Colonic mucosa (tissue), 4 donors: Measurements from ENCODE around the gene FARP1. TPM values are rescaled to one million over a fixed set of nuclear protein-coding genes. Genes with fewer than 3 reads are reported as not detected.

Source experiments
- DNase-seq: peaks from one replicate; pipeline ENCODE4 v3.0.0-alpha.2; 2020
- H3K27ac ChIP-seq: fragments of 200-600 bp; one replicate; pipeline ENCODE4 v1.8.0; 2021
- H3K27me3 ChIP-seq: fragments of 200-600 bp; one replicate; pipeline ENCODE4 v1.8.0; 2021
- H3K36me3 ChIP-seq: fragments of 200-600 bp; one replicate; pipeline ENCODE4 v1.8.0; 2021
- H3K4me1 ChIP-seq: fragments of 200-600 bp; one replicate; pipeline ENCODE4 v1.8.0; 2021; ENCODE audit warnings: mild to moderate bottlenecking
- H3K4me3 ChIP-seq: fragments of 200-600 bp; one replicate; pipeline ENCODE4 v1.8.0; 2021
- H3K9ac ChIP-seq, 2 donors: one replicate each; pipeline ENCODE4 v1.7.0; 2013; ENCODE audit warnings: control low read depth in 2 of 2, low read depth in 2 of 2, low read length in 2 of 2
- H3K9me3 ChIP-seq: fragments of 200-600 bp; one replicate; pipeline ENCODE4 v1.8.0; 2021
- intact Hi-C: fragments of 100-400 bp; cut with DNase I; formaldehyde crosslinking; loops from one replicate; pipeline ENCODE4 v1.14.1; 2022
- total RNA-seq, 2 donors: library from RNA; stranded (reverse); fragmentation: NEBNext Ultra II Directional in 1 of 2; extraction: Animal tissue kit (Norgen Biotek cat#: 25700) in 1 of 2; gene quantifications; one replicate each; pipeline ENCODE4 v1.2.1, GENCODE V29; 2021
- TF ChIP-seq, protein P1 (sequence below): fragments of 200-600 bp; IDR thresholded peaks from one replicate; pipeline ENCODE4 v1.8.0; 2022; ENCODE audit warnings: antibody characterized with exemption, mild to moderate bottlenecking
- donor health status: healthy.
- donor health status: DM: no; HTN: no; CAD: no.
- donor health status: DM: no; HTN: no; CAD: no.

The FARP1 gene
- total RNA-seq, 2 donors from 2014 or later: 39.1 to 53.5 TPM

DNA sequence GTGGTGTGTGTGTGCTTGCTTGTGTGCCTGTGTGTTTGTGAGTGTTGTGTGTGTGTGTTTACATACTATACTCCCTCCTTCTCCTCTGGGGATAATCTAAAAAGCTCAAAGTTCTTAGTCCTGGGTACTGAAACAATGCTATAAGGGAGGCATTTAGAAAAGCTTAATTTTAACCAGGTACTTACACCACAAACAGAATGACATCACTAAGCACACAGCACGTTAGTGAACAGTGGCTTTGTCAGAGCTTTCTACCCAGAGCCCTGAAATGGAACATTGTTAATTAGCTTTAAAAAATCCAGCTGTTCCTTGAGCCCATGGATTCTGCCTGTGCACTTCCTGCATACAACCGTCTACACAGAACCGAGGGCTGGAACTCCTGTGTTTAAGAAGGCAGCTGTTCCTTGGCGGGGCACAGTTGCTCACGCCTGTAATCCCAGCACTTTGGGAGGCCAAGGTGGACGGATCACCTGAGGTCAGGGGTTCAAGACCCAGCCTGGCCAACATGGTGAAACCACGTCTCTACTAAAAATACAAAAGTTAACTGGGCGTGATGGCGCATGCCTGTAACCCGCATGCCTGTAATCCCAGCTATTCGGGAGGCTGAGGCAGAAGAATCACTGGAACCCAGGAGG lies 103.8 kb downstream of the FARP1 start:
- TF ChIP-seq, protein P1, sequence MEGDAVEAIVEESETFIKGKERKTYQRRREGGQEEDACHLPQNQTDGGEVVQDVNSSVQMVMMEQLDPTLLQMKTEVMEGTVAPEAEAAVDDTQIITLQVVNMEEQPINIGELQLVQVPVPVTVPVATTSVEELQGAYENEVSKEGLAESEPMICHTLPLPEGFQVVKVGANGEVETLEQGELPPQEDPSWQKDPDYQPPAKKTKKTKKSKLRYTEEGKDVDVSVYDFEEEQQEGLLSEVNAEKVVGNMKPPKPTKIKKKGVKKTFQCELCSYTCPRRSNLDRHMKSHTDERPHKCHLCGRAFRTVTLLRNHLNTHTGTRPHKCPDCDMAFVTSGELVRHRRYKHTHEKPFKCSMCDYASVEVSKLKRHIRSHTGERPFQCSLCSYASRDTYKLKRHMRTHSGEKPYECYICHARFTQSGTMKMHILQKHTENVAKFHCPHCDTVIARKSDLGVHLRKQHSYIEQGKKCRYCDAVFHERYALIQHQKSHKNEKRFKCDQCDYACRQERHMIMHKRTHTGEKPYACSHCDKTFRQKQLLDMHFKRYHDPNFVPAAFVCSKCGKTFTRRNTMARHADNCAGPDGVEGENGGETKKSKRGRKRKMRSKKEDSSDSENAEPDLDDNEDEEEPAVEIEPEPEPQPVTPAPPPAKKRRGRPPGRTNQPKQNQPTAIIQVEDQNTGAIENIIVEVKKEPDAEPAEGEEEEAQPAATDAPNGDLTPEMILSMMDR: no peak
- Histone ChIP-seq H3K4me1 (no peaks in the 10 kb centered on the region), H3K4me3 (no peak overlapping the region), H3K9ac (no peak overlapping the region), H3K9me3 (no peaks in the 10 kb centered on the region), H3K36me3 (no peaks in the 10 kb centered on the region), H3K27ac (no peak overlapping the region), H3K27me3 (no peaks in the 10 kb centered on the region)
- DNase-seq: no peak
- intact Hi-C loops: no loop called here

DNA sequence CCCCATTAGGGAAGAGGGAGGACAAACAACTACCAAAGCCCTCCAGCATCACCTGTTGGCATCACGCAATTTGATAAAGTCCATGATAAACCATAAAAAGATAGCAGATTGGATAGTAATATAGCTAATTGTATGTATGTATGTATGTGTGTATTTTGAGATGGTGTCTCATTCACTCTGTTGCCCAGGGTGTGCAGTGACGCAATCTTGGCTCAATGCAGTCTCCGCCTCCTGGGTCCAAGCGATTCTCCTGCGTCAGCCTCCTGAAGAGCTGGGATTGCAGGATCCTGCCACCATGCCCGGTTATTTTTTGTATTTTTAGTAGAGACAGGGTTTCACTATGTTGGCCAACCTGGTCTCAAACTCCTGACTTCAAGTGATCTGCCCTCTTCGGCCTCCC lies 108.8 kb downstream of the FARP1 start:
- intact Hi-C loops: no loop called here

DNA sequence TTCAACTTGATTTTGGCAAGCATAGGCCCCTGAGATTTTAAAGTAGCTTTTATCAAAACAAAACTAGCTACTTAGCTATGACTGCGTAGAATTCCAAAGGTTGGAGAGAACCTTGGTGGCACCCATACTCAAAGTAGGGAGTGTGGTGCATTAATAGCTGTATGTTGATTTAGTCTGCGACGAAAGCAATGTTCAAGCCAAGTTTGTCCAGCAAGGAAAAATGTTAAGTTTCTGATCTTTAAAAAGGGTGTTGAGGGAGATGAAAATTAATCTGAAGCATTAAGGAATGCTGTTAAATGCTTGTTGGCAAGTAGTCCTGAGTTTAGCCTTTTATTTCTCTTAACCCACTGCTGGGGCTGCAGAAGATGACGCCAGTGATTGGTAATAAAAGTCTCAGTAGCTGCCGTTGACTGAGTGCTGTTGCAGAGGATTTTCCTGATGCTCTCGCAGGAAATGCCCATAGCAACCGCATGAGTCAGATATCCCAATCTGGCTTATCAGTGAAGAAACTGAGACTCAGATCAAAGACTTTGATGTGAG lies 110.1 kb downstream of the FARP1 start:
- intact Hi-C loops: no loop called here
- Histone ChIP-seq H3K4me1 (no peaks in the 10 kb centered on the region), H3K9ac (no peak overlapping the region), H3K36me3 (no peaks in the 10 kb centered on the region), H3K27ac (no peak overlapping the region), H3K4me3 (no peak overlapping the region), H3K9me3 (no peaks in the 10 kb centered on the region), H3K27me3 (no peaks in the 10 kb centered on the region)
- DNase-seq: no peak
- TF ChIP-seq, protein P1: no peak

More for the DNA sequence above, 108.8 kb downstream of the FARP1 start:
- Histone ChIP-seq H3K36me3 (no peaks in the 10 kb centered on the region), H3K27ac (no peak overlapping the region), H3K4me3 (no peak overlapping the region), H3K4me1 (no peaks in the 10 kb centered on the region), H3K9me3 (no peaks in the 10 kb centered on the region), H3K9ac (no peak overlapping the region), H3K27me3 (no peaks in the 10 kb centered on the region)
- TF ChIP-seq, protein P1: no peak
- DNase-seq: no peak

DNA sequence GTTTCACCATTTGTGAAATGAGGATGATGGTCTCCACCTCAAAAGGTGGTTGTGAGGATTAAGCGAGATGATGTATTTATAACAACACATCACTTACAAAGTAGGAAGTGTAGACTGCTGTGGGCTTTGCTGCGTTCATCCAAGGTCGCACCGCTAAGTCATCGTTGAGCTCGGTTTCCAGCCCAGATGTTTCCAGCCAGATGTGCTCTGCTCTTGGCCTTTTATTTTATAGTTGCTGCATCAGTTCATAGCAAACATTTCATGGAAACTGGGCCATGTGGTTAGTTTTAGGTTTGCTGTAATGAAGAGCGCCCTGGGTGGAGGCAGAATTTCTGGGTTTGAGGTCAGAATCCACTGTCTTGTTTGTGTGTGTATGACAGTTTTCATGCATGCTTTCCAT lies 110.6 kb downstream of the FARP1 start:
- Histone ChIP-seq H3K4me1 (no peaks in the 10 kb centered on the region), H3K36me3 (no peaks in the 10 kb centered on the region), H3K27me3 (no peaks in the 10 kb centered on the region), H3K4me3 (no peak overlapping the region), H3K9me3 (no peaks in the 10 kb centered on the region), H3K27ac (no peak overlapping the region), H3K9ac (no peak overlapping the region)
- DNase-seq: no peak
- TF ChIP-seq, protein P1: no peak
- intact Hi-C loops: no loop called here

DNA sequence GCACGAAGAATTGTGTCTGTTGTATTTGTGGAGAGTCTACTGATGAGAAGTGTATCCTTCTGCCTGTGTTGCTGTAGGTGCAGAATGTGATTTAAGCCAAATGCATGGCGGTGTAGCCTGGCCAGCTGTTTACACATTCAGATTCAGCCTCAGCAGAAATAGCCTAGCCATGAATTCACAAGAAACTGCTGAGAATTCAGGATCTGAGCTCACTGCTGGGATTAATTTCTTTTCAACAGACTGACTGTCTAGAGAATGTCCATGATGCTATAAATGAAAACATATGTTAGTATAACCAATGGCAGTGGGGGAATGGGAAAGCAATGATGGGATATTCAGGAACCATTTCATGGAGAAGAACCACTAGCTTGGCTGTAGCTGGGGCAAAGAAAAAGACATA lies 111.6 kb downstream of the FARP1 start:
- H3K27ac ChIP-seq: no peak overlapping the region
- H3K4me3 ChIP-seq: no peak overlapping the region
- TF ChIP-seq, protein P1: no peak
- H3K9me3 ChIP-seq: no peaks in the 10 kb centered on the region
- intact Hi-C loops: no loop called here
- no peak overlapping the region for H3K9ac ChIP-seq
- no peaks in the 10 kb centered on the region for H3K4me1 ChIP-seq
- no peak for DNase-seq
- H3K36me3 ChIP-seq: no peaks in the 10 kb centered on the region
- no peaks in the 10 kb centered on the region for H3K27me3 ChIP-seq
